Measurements from ENCODE around the gene TNN. TPM values are rescaled to one million over a fixed set of nuclear protein-coding genes. Genes with fewer than 3 reads are reported as not detected.

The TNN gene
- polyA plus RNA-seq, 1 donor (not counting 4 experiments of a cell fraction or from before 2014, with no cell fraction given): not detected

DNA sequence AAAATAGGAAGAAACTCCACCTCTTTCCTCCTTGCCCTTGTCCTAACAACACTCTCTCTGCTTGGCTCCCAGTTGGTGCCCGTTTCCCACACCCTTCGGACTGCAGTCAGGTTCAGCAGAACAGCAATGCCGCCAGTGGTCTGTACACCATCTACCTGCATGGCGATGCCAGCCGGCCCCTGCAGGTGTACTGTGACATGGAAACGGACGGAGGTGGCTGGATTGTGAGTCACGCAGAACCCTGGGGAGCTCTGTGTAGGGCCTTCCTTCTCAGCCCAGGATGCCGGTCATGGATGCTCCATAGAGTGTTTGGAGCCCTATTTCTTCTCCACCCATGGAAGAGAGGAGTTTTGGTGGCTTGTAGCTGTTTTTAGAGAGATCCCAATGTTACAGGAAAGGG is 60.9 kb downstream of the TNN start:
- TF ChIP-seq EZH2 (IDR thresholded peaks at IDR 0.05; ENCODE audit: low read length): no peak
- TF ChIP-seq, protein P1, sequence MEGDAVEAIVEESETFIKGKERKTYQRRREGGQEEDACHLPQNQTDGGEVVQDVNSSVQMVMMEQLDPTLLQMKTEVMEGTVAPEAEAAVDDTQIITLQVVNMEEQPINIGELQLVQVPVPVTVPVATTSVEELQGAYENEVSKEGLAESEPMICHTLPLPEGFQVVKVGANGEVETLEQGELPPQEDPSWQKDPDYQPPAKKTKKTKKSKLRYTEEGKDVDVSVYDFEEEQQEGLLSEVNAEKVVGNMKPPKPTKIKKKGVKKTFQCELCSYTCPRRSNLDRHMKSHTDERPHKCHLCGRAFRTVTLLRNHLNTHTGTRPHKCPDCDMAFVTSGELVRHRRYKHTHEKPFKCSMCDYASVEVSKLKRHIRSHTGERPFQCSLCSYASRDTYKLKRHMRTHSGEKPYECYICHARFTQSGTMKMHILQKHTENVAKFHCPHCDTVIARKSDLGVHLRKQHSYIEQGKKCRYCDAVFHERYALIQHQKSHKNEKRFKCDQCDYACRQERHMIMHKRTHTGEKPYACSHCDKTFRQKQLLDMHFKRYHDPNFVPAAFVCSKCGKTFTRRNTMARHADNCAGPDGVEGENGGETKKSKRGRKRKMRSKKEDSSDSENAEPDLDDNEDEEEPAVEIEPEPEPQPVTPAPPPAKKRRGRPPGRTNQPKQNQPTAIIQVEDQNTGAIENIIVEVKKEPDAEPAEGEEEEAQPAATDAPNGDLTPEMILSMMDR (optimal IDR thresholded peaks at IDR 0.05 in 1 of 3, IDR thresholded peaks at IDR 0.05 in 1 of 3, conservative IDR thresholded peaks at IDR 0.05 in 1 of 3; ENCODE audit: extremely low read depth in 1 of 3, insufficient read depth in 2 of 3, low read length in 3 of 3): no peak
- H3K4me2 ChIP-seq (ENCODE audit: control insufficient read depth, extremely low read depth, insufficient read depth, low read depth, low read length): no peak overlapping the region
- no peak overlapping the region for H2AFZ ChIP-seq (ENCODE audit: control insufficient read depth, low read length)
- FAIRE-seq (no peak), DNase-seq (ENCODE audit: low read depth, low spot score) (no peak)
- no peaks in the 10 kb centered on the region for H3K9me1 ChIP-seq (ENCODE audit: control insufficient read depth, extremely low read depth, insufficient read depth, low read length)
- H3K27me3 ChIP-seq (ENCODE audit: control insufficient read depth, extremely low read depth, insufficient read depth, low read length): no peaks in the 10 kb centered on the region
- dilution Hi-C loops (cut with MboI; ENCODE audit: extremely low pct_ligation_motif_present, low sequenced_read_pairs): no loop called here
- no peaks in the 10 kb centered on the region for H3K36me3 ChIP-seq (ENCODE audit: control insufficient read depth in 2 of 2, extremely low read depth in 1 of 2, insufficient read depth in 2 of 2, low read length in 2 of 2)
- H3K4me3 ChIP-seq (ENCODE audit: control insufficient read depth in 2 of 3, extremely low read depth in 1 of 3, insufficient read depth in 2 of 3, low read depth in 1 of 3, low read length in 3 of 3): no peak overlapping the region
- H3K4me1 ChIP-seq (ENCODE audit: control insufficient read depth, extremely low read depth, insufficient read depth, low read length): peaks cover 14% of the 10 kb centered on the region
- H3K9me3 ChIP-seq (ENCODE audit: control insufficient read depth, low read depth, low read length): no peaks in the 10 kb centered on the region
- no peaks in the 10 kb centered on the region for H4K20me1 ChIP-seq (ENCODE audit: control insufficient read depth, extremely low read depth, insufficient read depth, low read length)
- no peaks in the 10 kb centered on the region for H3K79me2 ChIP-seq (ENCODE audit: control insufficient read depth, insufficient read depth, low read length)
- no peak overlapping the region for H3K9ac ChIP-seq (ENCODE audit: control insufficient read depth, extremely low read depth, insufficient read depth, low read length)
- H3K27ac ChIP-seq (ENCODE audit: control insufficient read depth, insufficient read depth, low read length): no peak overlapping the region

GRCh38 chr1:175129182-175129581 is 61.5 kb downstream of the TNN start:
- Histone ChIP-seq H3K36me3 (ENCODE audit: control insufficient read depth in 2 of 2, extremely low read depth in 1 of 2, insufficient read depth in 2 of 2, low read length in 2 of 2) (no peaks in the 10 kb centered on the region), H3K9me3 (ENCODE audit: control insufficient read depth, low read depth, low read length) (no peaks in the 10 kb centered on the region), H4K20me1 (ENCODE audit: control insufficient read depth, extremely low read depth, insufficient read depth, low read length) (no peaks in the 10 kb centered on the region), H3K27me3 (ENCODE audit: control insufficient read depth, extremely low read depth, insufficient read depth, low read length) (no peaks in the 10 kb centered on the region), H3K4me2 (ENCODE audit: control insufficient read depth, extremely low read depth, insufficient read depth, low read depth, low read length) (no peak overlapping the region), H3K4me3 (ENCODE audit: control insufficient read depth in 2 of 3, extremely low read depth in 1 of 3, insufficient read depth in 2 of 3, low read depth in 1 of 3, low read length in 3 of 3) (no peak overlapping the region), H3K27ac (ENCODE audit: control insufficient read depth, insufficient read depth, low read length) (no peak overlapping the region), H3K4me1 (ENCODE audit: control insufficient read depth, extremely low read depth, insufficient read depth, low read length) (peaks cover 14% of the 10 kb centered on the region), H3K9ac (ENCODE audit: control insufficient read depth, extremely low read depth, insufficient read depth, low read length) (no peak overlapping the region), H3K9me1 (ENCODE audit: control insufficient read depth, extremely low read depth, insufficient read depth, low read length) (no peaks in the 10 kb centered on the region), H2AFZ (ENCODE audit: control insufficient read depth, low read length) (no peak overlapping the region), H3K79me2 (ENCODE audit: control insufficient read depth, insufficient read depth, low read length) (no peaks in the 10 kb centered on the region)
- no peak for FAIRE-seq
- peak; percentile 23 for DNase-seq (ENCODE audit: low read depth, low spot score)
- dilution Hi-C loops (cut with MboI; ENCODE audit: extremely low pct_ligation_motif_present, low sequenced_read_pairs): no loop called here
- no peak for TF ChIP-seq EZH2 (IDR thresholded peaks at IDR 0.05; ENCODE audit: low read length)
- TF ChIP-seq, protein P1 (optimal IDR thresholded peaks at IDR 0.05 in 1 of 3, IDR thresholded peaks at IDR 0.05 in 1 of 3, conservative IDR thresholded peaks at IDR 0.05 in 1 of 3; ENCODE audit: extremely low read depth in 1 of 3, insufficient read depth in 2 of 3, low read length in 3 of 3): no peak

All from keratinocyte (primary cell).